GM19324 (cell line): ENCODE results near the gene KIF1C.
"Not testable (repeated sequence)": the region's sequence is repeated elsewhere in the genome, so short reads cannot be mapped to it uniquely, and the experiment has no call there.

Experiments
- ATAC-seq: cut with Tn5 transposase; IDR thresholded peaks from one replicate; pipeline ENCODE4 v1.9.1; 2021; ENCODE audit warnings: mild to moderate bottlenecking, moderate library complexity; ENCODE audit not compliant: unreplicated experiment, low FRiP score

The KIF1C gene

GRCh38 chr17:4999430-5000093 lies 1.8 kb downstream of the KIF1C start:
- no peak for ATAC-seq

DNA sequence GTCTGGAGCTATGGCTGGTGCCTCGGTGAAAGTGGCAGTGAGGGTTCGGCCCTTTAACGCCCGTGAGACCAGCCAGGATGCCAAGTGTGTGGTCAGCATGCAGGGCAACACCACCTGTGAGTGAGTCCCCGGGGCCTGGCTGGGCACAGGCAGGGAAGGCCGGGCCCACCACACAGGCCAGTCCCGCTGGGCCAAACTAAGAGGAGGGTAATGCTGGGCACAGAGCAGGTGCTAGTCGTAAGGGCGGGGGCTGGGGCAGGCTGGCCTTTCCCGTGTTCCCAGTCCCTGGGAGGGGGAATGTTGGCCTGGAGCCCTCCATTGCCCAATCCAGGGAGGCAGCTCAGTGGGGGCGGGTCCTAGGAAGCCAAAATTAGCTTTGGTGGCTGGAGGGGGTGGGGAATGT lies 2.5 kb downstream of the KIF1C start:
- no peak for ATAC-seq

GRCh38 chr17:5002121-5002788 lies 4.5 kb downstream of the KIF1C start:
- ATAC-seq, result no peak

DNA sequence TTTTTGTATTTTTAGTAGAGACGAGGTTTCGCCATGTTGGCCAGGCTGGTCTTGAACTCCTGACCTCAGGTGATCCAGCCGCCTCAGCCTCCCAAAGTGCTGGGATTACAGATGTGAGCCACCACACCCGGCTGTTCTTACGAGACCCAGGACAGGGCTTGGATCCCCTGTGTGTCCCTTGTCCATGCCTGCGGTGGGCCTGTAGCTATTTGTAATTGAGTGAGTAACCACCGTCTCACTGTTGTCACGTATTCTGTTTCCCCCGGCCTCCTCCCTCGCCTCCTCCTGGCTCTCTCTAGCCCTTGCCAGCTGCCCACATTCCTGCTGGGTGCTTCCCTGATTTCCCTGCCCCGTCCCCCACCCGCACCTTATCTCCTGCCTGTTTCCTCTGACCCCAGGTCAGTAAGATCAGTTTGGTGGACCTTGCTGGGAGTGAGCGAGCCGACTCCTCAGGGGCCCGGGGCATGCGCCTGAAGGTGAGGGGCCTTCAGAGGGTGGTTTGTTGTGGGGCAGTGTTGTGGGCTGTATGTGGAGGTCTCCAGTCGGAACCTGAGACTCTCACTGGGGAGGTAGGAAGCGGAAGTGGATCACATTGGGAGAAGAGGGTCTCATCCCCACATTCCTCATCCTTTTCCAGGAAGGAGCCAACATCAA lies 5.6 kb downstream of the KIF1C start:
- no peak for ATAC-seq

DNA sequence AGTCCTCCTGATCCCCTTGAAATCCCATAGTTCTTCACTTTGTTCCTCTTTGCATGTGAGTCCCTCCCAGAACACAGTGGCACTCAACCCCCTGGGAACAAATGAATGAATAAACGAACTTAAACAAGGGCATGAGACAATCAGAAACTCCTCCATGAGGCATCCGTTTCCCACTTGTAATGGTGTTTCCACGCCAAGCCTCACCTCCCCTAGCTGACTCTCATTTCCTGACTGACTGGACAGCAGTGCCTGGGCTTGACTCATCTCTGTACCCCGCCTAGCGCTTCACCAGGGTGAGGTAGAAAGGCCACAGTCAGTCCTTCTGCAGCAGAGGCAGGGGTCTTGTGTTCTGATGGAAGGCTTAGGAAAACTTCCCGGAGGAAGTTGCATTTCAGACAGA lies 14.2 kb downstream of the KIF1C start:
- no peak for ATAC-seq

GRCh38 chr17:5014357-5014756 lies 16.6 kb downstream of the KIF1C start:
- ATAC-seq, result no peak

GRCh38 chr17:5019475-5019956 lies 21.8 kb downstream of the KIF1C start:
- ATAC-seq, result no peak

DNA sequence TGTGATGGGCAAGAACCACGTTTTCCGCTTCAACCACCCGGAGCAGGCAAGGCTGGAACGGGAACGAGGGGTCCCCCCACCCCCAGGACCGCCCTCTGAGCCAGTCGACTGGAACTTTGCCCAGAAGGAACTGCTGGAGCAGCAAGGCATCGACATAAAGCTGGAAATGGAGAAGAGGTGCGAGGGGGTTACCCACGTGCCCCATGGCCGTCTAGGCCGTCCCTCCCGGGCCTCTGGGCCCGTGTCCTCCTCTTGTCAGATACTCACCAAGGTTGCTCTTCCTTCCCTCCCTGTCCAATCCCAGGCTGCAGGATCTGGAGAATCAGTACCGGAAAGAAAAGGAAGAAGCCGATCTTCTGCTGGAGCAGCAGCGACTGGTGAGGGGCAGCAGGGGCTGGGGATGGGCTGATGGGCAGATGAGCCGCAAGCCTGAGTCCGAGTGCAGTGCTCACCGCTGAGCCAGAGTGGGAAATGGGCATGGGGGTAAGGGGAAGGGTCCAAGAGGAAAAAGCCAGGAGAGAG lies 22.8 kb downstream of the KIF1C start:
- ATAC-seq, result no peak

DNA sequence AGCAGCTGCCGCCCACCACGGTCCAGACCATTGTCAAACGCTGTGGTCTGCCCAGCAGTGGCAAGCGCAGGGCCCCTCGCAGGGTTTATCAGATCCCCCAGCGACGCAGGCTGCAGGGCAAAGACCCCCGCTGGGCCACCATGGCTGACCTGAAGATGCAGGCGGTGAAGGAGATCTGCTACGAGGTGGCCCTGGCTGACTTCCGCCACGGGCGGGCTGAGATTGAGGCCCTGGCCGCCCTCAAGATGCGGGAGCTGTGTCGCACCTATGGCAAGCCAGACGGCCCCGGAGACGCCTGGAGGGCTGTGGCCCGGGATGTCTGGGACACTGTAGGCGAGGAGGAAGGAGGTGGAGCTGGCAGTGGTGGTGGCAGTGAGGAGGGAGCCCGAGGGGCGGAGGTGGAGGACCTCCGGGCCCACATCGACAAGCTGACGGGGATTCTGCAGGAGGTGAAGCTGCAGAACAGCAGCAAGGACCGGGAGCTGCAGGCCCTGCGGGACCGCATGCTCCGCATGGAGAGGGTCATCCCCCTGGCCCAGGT lies 24.5 kb downstream of the KIF1C start:
- no peak for ATAC-seq

DNA sequence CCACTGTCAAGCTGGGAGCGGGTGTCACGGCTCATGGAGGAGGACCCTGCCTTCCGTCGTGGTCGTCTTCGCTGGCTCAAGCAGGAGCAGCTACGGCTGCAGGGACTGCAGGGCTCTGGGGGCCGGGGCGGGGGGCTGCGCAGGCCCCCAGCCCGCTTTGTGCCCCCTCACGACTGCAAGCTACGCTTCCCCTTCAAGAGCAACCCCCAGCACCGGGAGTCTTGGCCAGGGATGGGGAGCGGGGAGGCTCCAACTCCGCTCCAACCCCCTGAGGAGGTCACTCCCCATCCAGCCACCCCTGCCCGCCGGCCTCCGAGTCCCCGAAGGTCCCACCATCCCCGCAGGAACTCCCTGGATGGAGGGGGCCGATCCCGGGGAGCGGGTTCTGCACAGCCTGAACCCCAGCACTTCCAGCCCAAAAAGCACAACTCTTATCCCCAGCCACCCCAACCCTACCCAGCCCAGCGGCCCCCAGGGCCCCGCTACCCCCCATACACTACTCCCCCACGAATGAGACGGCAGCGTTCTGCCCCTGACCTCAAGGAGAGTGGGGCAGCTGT lies 25.9 kb downstream of the KIF1C start:
- ATAC-seq, result no peak

GRCh38 chr17:5024604-5025003 lies 26.9 kb downstream of the KIF1C start:
- ATAC-seq, result no peak

DNA sequence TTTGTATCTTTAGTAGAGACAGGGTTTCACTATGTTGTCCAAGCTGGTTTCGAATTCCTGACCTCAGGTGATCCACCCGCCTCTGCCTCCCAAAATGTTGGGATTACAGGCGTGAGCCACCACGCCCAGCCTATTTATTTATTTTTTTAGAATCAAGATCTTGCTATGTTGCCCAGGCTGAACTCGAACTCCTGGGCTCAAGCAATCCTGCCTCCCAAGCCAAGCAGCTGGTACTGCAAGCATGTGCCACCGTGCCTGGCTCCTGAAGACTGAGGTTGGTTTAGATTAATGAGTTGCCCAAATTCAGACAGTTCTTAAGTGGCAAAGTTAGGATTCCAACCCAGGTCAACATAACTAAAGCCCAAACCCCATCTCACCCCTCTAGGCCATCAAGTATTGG lies 29.5 kb downstream of the KIF1C start:
- no peak for ATAC-seq

DNA sequence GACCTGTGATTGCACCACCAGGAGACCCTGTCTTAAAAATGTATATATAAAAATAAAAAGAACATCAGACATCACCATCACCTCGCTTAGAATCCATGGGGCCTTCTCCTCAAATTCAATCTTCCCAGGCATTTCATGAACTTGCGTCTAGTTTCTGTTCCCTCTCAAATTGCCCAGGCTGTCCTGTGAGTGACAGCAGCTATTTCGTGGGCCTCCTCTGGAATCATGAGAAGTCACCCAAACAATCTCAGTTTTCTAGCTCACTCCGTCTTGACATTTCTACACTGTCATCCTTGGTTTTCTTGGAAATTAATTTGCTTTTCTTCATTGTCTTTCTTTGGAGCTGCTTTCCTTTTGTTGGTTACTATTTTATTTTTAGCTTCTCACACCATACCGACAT lies 30.2 kb downstream of the KIF1C start:
- ATAC-seq, result no peak

DNA sequence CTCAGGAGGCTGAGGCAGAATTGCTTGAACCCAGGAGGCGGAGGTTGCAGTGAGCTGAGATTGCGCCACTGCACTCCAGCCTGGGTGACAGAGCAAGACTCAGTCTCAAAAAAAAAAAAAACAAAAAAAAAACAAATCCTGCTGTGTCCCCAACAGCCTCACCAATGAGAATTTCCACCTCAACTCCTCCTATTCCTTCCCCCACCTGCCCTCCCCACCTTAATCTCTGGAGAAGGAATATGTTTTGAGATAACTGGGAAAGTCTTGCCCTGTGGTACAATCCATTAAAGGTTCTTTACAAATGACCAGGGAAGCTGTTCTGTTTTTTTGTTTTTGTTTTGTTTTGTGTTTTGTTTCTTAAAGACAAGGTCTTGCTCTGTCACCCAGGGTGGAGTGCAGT lies 32.4 kb downstream of the KIF1C start:
- ATAC-seq, result not testable (repeated sequence)

- peak; percentile 64 for ATAC-seq
Measured at GRCh38 chr17:5031365-5032082, 33.8 kb downstream of the KIF1C start.

DNA sequence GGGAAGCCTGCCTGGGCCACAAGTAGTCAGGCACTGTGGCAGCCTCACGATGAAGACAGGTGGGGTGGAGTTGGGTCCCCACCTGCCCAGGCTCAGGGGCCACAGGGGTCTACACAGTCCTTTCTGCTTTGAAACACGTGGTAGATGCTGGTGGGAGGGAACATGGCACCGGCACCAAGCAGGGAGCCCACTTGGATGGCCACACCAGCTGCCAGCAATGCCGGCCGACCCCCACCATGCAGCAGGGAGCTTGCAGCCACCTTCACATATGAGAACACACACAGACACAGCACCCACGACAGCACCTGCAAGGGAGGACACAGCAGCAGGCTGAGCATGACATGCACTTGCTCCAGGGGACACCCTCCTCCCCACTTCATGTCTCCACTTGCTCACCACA lies 35.1 kb downstream of the KIF1C start:
- ATAC-seq, result no peak

DNA sequence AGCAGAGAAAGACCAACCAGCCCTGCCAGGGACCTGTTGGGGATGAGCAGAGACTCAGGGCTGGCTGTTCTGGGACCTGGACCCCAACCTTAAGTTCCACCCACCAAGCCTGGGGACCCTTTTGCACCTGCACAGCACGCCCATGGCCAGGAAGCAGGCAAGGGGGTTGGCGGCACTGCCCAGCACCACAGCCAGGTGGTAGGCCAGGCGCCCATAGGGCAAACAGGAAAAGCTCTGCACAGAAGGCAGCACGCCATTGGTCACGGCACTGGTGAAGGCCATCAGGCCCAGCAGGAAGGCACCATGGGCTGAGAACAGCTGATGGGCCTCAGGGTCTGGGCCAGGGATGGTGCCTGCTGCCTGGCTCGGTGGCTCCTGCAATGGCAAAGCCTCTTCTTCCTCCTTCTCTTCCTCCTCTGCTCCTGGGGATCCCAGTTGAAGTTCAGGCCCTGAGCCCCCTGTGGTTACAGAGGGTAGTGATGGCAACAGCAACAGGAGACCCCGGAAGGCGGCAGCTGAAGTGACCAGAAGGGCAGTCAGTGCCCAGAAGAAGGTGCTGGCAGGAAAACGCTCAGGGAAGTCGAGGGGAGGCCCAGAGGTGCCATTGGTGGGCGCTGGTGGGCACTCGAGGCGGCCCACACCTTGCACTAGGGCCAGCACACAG lies 35.7 kb downstream of the KIF1C start:
- ATAC-seq, result no peak

- ATAC-seq, result no peak
Measured at GRCh38 chr17:5034063-5034462, 36.3 kb downstream of the KIF1C start.

DNA sequence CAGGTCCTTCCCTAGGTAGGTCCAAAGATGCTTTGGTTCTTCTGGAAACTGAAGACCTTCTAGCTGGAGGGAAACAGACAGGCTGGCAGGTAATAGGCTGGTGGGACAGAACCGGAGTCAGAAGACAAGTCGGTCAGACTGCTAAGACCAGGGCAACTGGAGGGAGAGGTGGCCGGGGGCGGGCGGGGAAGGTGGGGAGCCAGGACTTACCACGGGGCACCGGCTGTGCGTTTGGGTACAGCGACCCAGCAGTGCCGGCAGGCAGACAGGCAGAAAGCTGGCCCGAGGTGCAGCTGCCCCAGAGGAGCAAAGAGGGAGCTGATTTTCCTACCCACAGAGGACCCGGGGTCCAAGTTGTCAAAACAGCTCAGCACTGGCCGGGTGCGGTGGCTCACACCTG lies 36.9 kb downstream of the KIF1C start:
- ATAC-seq, result no peak

DNA sequence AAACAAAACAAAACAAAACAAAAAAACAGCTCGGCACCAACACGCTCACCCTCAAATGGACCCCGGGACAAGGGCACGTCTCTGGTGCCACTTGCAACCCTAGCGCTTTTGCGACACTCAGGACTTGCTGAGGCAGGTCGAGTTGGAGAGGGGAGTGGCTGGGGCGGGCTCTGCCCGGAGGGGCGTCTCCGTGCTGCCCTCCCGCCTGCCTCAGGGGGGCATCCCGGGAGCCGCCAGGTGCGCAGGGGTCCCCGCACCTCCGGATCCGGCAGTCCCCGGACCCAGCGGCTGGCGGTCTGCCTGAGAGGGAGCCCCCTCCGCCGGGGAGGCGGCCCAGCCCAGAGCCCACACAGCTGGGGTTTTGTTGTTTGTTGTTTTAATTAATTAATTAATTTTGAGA lies 37.6 kb downstream of the KIF1C start, which contains the start of gene SLC52A1:
SLC52A1 (minus strand) TSS at position 112 of the 400 bp plus-strand sequence. CDS start 820 bp downstream, outside the sequence.
- no peak for ATAC-seq
